GM18873 (cell line): ENCODE data around the gene FBP1.
"Not testable (repeated sequence)": the region's sequence is repeated elsewhere in the genome, so short reads cannot be mapped to it uniquely, and the experiment has no call there.

Experiments
- ATAC-seq: cut with Tn5 transposase; IDR thresholded peaks from one replicate; pipeline ENCODE4 v1.9.1; 2021; ENCODE audit warnings: mild to moderate bottlenecking, moderate library complexity, moderate number of reproducible peaks; ENCODE audit not compliant: unreplicated experiment, low FRiP score

The FBP1 gene

GRCh38 chr9:94623253-94623652 is 16.1 kb downstream of the FBP1 start:
- ATAC-seq, result no peak

GRCh38 chr9:94622087-94622800 is 17.1 kb downstream of the FBP1 start:
- ATAC-seq, result no peak

GRCh38 chr9:94619026-94619425 is 20.3 kb downstream of the FBP1 start:
- no peak for ATAC-seq

- no peak for ATAC-seq
These were observed 26.3 kb downstream of the FBP1 start for GRCh38 chr9:94613003-94613402.

- no peak for ATAC-seq
These were observed 27.2 kb downstream of the FBP1 start for GRCh38 chr9:94612071-94612470.

GRCh38 chr9:94611638-94612068 is 27.7 kb downstream of the FBP1 start:
- ATAC-seq, result no peak

GRCh38 chr9:94610181-94610606 is 29.1 kb downstream of the FBP1 start:
- ATAC-seq, result no peak

GRCh38 chr9:94607423-94607691 is 32.0 kb downstream of the FBP1 start:
- ATAC-seq, result no peak

GRCh38 chr9:94606646-94607422 is 32.5 kb downstream of the FBP1 start:
- ATAC-seq, result no peak

GRCh38 chr9:94603259-94604160 is 35.8 kb downstream of the FBP1 start:
- ATAC-seq, result no peak

GRCh38 chr9:94602666-94603065 is 36.7 kb downstream of the FBP1 start:
- ATAC-seq, result no peak

- no peak for ATAC-seq
These were observed 38.6 kb downstream of the FBP1 start for GRCh38 chr9:94600715-94601114.

- no peak for ATAC-seq
These were observed 39.1 kb downstream of the FBP1 start for GRCh38 chr9:94600258-94600657.

GRCh38 chr9:94599102-94599501 is 40.2 kb downstream of the FBP1 start:
- no peak for ATAC-seq

GRCh38 chr9:94593459-94594345 is 45.6 kb downstream of the FBP1 start, which contains the start of gene FBP2:
TSS of gene FBP2 (minus strand) at chr9:94593824. CDS start at chr9:94593726, 98 bp downstream.
- no peak for ATAC-seq

- not testable (repeated sequence) for ATAC-seq
These were observed 46.6 kb downstream of the FBP1 start for GRCh38 chr9:94592683-94593082.

- no peak for ATAC-seq
These were observed 47.4 kb downstream of the FBP1 start for GRCh38 chr9:94591876-94592275.

GRCh38 chr9:94591046-94591545 is 48.2 kb downstream of the FBP1 start:
- not testable (repeated sequence) for ATAC-seq

- ATAC-seq, result no peak
These were observed 50.6 kb downstream of the FBP1 start for GRCh38 chr9:94588681-94589080.

GRCh38 chr9:94586814-94587213 is 52.5 kb downstream of the FBP1 start:
- ATAC-seq, result no peak
